Measurements from ENCODE around the gene VKORC1L1.
"Not testable (repeated sequence)": the region's sequence is repeated elsewhere in the genome, so short reads cannot be mapped to it uniquely, and the experiment has no call there.

The VKORC1L1 gene

GRCh38 chr7:65926588-65926987 lies 53.7 kb downstream of the VKORC1L1 start:
- POLR2A ChIA-PET: no interaction called here
- no peak for TF ChIP-seq BHLHE40 (IDR thresholded peaks at IDR 0.05; ENCODE audit: borderline replicate concordance)
- TF ChIP-seq CTBP1 (IDR thresholded peaks at IDR 0.05; ENCODE audit: borderline replicate concordance): no peak
- no peak for TF ChIP-seq L3MBTL2 (conservative IDR thresholded peaks at IDR 0.05)
- no peak for TF ChIP-seq ARNT (IDR thresholded peaks at IDR 0.05)
- no peak for TF ChIP-seq FOXK2 (IDR thresholded peaks at IDR 0.05)
- TF ChIP-seq LEF1 (IDR thresholded peaks at IDR 0.05; ENCODE audit: borderline replicate concordance): no peak
- TF ChIP-seq ZNF384 (IDR thresholded peaks at IDR 0.05): no peak
- TF ChIP-seq TARDBP (IDR thresholded peaks at IDR 0.05): no peak
- TF ChIP-seq PKNOX1 (IDR thresholded peaks at IDR 0.05): no peak
- no peak for TF ChIP-seq NFRKB (IDR thresholded peaks at IDR 0.05)
- no peak for TF ChIP-seq HDGF (IDR thresholded peaks at IDR 0.05; ENCODE audit: borderline replicate concordance)
- no peak for TF ChIP-seq SP1 (IDR thresholded peaks at IDR 0.05)
- no peak for TF ChIP-seq SUZ12 (IDR thresholded peaks at IDR 0.05)
- no peak for TF ChIP-seq FOXA1 (IDR thresholded peaks at IDR 0.05)
- TF ChIP-seq ELF4 (IDR thresholded peaks at IDR 0.05): no peak
- no peak for DNase-seq (ENCODE audit: extremely low spot score)
- CTCF ChIA-PET: no interaction called here

- ChIA-PET POLR2A (no interaction called here), CTCF (no interaction called here)
- DNase-seq (ENCODE audit: extremely low spot score): peak; percentile 51
- TF ChIP-seq PKNOX1 (IDR thresholded peaks at IDR 0.05) (peak; percentile 36), SP1 (IDR thresholded peaks at IDR 0.05) (no peak)
Measured at GRCh38 chr7:65927489-65928448, 54.9 kb downstream of the VKORC1L1 start.

- no peak for DNase-seq (ENCODE audit: extremely low spot score)
- ChIA-PET POLR2A (no interaction called here), CTCF (no interaction called here)
- TF ChIP-seq SP1 (IDR thresholded peaks at IDR 0.05): no peak
- no peak for TF ChIP-seq ELF4 (IDR thresholded peaks at IDR 0.05)
- no peak for TF ChIP-seq PKNOX1 (IDR thresholded peaks at IDR 0.05)
- no peak for TF ChIP-seq L3MBTL2 (conservative IDR thresholded peaks at IDR 0.05)
- TF ChIP-seq FOXA1 (IDR thresholded peaks at IDR 0.05): no peak
- no peak for TF ChIP-seq HDGF (IDR thresholded peaks at IDR 0.05; ENCODE audit: borderline replicate concordance)
- no peak for TF ChIP-seq BHLHE40 (IDR thresholded peaks at IDR 0.05; ENCODE audit: borderline replicate concordance)
- TF ChIP-seq ARNT (IDR thresholded peaks at IDR 0.05): no peak
- no peak for TF ChIP-seq FOXK2 (IDR thresholded peaks at IDR 0.05)
- no peak for TF ChIP-seq TARDBP (IDR thresholded peaks at IDR 0.05)
- no peak for TF ChIP-seq SUZ12 (IDR thresholded peaks at IDR 0.05)
- no peak for TF ChIP-seq NFRKB (IDR thresholded peaks at IDR 0.05)
- TF ChIP-seq LEF1 (IDR thresholded peaks at IDR 0.05; ENCODE audit: borderline replicate concordance): no peak
- TF ChIP-seq ZNF384 (IDR thresholded peaks at IDR 0.05): no peak
Measured at GRCh38 chr7:65931685-65932084, 58.8 kb downstream of the VKORC1L1 start.

- TF ChIP-seq SP1 (IDR thresholded peaks at IDR 0.05): no peak
- TF ChIP-seq FOXM1 (IDR thresholded peaks at IDR 0.05; ENCODE audit: borderline replicate concordance): no peak
- no peak for TF ChIP-seq HDGF (IDR thresholded peaks at IDR 0.05; ENCODE audit: borderline replicate concordance)
- TF ChIP-seq FOXK2 (IDR thresholded peaks at IDR 0.05): no peak
- TF ChIP-seq ELF4 (IDR thresholded peaks at IDR 0.05): no peak
- TF ChIP-seq ZNF384 (IDR thresholded peaks at IDR 0.05): no peak
- no peak for TF ChIP-seq L3MBTL2 (conservative IDR thresholded peaks at IDR 0.05)
- TF ChIP-seq SUZ12 (IDR thresholded peaks at IDR 0.05): no peak
- TF ChIP-seq NFRKB (IDR thresholded peaks at IDR 0.05): no peak
- TF ChIP-seq FOXA1 (IDR thresholded peaks at IDR 0.05): no peak
- no peak for TF ChIP-seq ARNT (IDR thresholded peaks at IDR 0.05)
- no peak for TF ChIP-seq LEF1 (IDR thresholded peaks at IDR 0.05; ENCODE audit: borderline replicate concordance)
- TF ChIP-seq TARDBP (IDR thresholded peaks at IDR 0.05): no peak
- ChIA-PET CTCF (no interaction called here), POLR2A (no interaction called here)
Measured at GRCh38 chr7:65937296-65937695, 64.4 kb downstream of the VKORC1L1 start.

GRCh38 chr7:65938336-65938895 lies 65.5 kb downstream of the VKORC1L1 start:
- ChIA-PET POLR2A (no interaction called here), CTCF (no interaction called here)
- TF ChIP-seq HDGF (IDR thresholded peaks at IDR 0.05; ENCODE audit: borderline replicate concordance): no peak
- DNase-seq (ENCODE audit: extremely low spot score): no peak

More at GRCh38 chr7:65937296-65937695, 64.4 kb downstream of the VKORC1L1 start:
- DNase-seq (ENCODE audit: extremely low spot score): no peak

- POLR2A ChIA-PET; CTCF ChIA-PET; DNase-seq (ENCODE audit: extremely low spot score): not testable (repeated sequence)
Measured at GRCh38 chr7:65945787-65946186, 72.9 kb downstream of the VKORC1L1 start.

GRCh38 chr7:65946904-65947303 lies 74.0 kb downstream of the VKORC1L1 start:
- POLR2A ChIA-PET: no interaction called here

More at GRCh38 chr7:65946904-65947303, 74.0 kb downstream of the VKORC1L1 start:
- DNase-seq (ENCODE audit: extremely low spot score): no peak
- TF ChIP-seq PKNOX1 (IDR thresholded peaks at IDR 0.05) (no peak), CTBP1 (IDR thresholded peaks at IDR 0.05; ENCODE audit: borderline replicate concordance) (no peak), TARDBP (IDR thresholded peaks at IDR 0.05) (no peak), ZNF384 (IDR thresholded peaks at IDR 0.05) (no peak), LEF1 (IDR thresholded peaks at IDR 0.05; ENCODE audit: borderline replicate concordance) (no peak), HDGF (IDR thresholded peaks at IDR 0.05; ENCODE audit: borderline replicate concordance) (no peak), ARNT (IDR thresholded peaks at IDR 0.05) (no peak), NFRKB (IDR thresholded peaks at IDR 0.05) (no peak), SP1 (IDR thresholded peaks at IDR 0.05) (no peak), FOXM1 (IDR thresholded peaks at IDR 0.05; ENCODE audit: borderline replicate concordance) (no peak), L3MBTL2 (conservative IDR thresholded peaks at IDR 0.05) (no peak), FOXK2 (IDR thresholded peaks at IDR 0.05) (no peak), SUZ12 (IDR thresholded peaks at IDR 0.05) (no peak), ELF4 (IDR thresholded peaks at IDR 0.05) (no peak), FOXA1 (IDR thresholded peaks at IDR 0.05) (no peak), BHLHE40 (IDR thresholded peaks at IDR 0.05; ENCODE audit: borderline replicate concordance) (no peak)
- CTCF ChIA-PET: no interaction called here

Measured in HEK293T (cell line).